GM21360 (cell line): ENCODE measurements around the gene PPP4R3A.
"Not testable (repeated sequence)": the region's sequence is repeated elsewhere in the genome, so short reads cannot be mapped to it uniquely, and the experiment has no call there.

ENCODE experiments used
- ATAC-seq: cut with Tn5 transposase; IDR thresholded peaks from one replicate; pipeline ENCODE4 v1.9.1; 2021; ENCODE audit warnings: mild to moderate bottlenecking, moderate library complexity; ENCODE audit not compliant: unreplicated experiment

PPP4R3A gene

GRCh38 chr14:91510171-91511042, at the start of gene PPP4R3A:
Gene PPP4R3A (minus strand): TSS chr14:91510310. CDS start chr14:91509647, 663 bp downstream.
- peak; percentile 74 for ATAC-seq

GRCh38 chr14:91555531-91555930, 45.4 kb upstream of the PPP4R3A start:
- ATAC-seq: no peak

DNA sequence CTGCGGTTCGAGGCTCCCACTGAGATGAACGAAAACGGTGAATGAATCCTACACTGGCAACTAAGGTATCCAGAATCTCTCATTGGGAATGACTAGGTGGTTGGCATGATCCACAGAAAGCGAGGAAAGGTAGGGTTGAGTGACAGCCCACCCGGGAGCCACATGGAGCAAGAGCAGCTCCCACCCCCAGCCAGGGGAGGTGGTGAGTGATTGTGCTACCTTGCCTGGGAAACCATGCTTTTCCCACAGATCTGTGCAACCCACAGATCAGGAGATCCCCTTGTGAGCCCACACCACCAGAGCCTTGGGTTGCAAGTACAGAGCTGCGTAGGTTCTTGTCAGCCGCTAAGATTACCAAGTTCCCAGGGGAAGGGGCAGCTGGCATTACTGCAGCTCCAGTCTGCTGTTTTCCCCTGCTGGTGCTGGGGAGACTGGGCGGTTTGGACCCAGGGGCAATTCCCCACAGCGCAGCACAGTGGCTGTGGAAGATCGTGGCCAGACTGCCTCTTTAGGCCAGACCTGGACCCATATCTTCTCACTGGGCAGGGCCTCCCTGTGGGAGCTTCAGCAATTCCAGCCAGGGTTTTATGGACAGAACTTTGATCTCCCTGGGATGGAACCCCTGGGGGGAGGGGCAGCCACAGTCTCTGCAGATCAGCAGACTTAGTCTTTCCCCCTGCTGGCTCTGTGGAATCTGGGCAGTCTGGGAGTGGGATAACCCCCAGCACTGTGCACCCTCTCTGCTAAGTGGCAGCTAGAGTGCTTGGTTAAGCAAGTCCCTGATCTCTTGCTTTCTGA, 44.6 kb upstream of the PPP4R3A start:
- ATAC-seq: no peak

- ATAC-seq: no peak
These were observed 38.0 kb upstream of the PPP4R3A start for GRCh38 chr14:91548108-91548507.

DNA sequence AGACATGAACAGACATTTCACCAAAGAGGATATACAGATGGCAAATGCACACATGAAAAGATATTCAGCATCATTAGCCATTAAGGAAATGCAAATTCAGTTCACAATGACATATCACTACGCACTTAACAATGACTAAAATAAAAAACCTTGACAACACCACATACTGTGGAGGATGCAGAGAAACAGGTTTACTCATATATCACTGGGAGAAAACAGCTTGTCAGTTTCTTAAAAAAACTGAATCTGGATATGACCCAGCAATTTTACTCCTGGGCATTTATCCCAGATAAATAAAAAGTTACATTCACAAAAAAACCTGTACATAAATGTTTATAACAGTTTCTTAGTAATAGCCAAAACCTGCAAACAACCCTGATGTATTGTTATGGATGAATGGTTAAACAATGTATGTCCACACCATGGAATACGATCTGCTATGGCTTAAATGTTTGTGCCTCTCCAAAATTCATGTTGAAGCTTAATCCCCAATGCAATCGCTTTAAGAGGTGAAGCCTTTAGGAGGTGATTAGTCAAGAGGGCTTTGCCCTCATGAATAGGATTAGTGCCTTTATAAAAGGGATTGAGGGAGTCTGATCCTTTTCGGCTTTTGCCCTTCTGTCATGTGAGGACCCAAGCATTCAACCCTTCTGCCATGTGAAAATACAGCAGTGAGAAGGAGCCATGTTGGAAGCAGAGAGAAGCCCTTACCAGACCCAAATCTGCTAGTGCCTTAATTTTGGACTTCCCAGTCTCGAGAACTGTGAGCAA, 36.0 kb upstream of the PPP4R3A start:
- ATAC-seq: no peak

DNA sequence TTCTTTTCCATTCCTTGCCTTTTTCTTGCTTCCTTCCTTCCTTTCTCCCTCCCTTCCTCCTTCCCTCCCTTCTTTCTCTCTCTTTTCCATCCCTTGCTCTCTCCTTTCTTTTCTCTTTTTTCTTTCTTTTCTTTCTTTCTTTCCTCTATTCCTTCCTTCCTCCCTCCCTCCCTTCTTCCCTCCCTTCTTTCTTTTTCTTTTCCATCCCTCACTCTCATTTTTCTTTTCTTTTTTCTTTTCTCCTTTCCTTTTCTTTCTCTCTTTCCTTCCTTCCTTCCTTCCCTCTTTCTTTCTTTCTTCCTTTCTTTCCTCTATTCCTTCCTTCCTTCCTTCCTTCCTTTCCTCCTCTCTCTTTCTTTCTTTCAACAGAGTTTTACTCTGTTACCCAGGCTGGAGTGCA, 35.1 kb upstream of the PPP4R3A start:
- no peak for ATAC-seq

- ATAC-seq: no peak
These were observed 26.2 kb upstream of the PPP4R3A start for GRCh38 chr14:91536327-91536726.

GRCh38 chr14:91534059-91534458, 23.9 kb upstream of the PPP4R3A start:
- ATAC-seq: not testable (repeated sequence)

GRCh38 chr14:91533623-91534022, 23.5 kb upstream of the PPP4R3A start:
- no peak for ATAC-seq

DNA sequence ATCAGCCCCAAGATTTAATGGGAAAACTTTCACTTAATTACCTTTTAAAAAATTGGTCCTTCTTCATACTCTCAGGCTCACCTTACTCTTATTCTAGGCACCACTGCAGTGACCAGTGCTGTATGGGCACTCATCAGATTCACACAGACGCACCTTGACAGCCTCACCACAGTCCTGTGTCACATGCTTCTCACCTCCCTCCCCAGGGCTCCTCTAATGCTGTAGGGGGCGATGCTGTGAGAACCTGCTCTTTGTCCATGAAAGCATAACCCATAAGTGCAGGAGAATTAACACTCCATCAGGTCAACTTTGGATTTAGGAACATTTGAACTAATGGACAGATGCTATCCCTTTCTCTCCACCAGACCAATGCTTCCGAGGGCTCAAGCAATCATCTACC, 13.9 kb upstream of the PPP4R3A start:
- ATAC-seq: no peak

DNA sequence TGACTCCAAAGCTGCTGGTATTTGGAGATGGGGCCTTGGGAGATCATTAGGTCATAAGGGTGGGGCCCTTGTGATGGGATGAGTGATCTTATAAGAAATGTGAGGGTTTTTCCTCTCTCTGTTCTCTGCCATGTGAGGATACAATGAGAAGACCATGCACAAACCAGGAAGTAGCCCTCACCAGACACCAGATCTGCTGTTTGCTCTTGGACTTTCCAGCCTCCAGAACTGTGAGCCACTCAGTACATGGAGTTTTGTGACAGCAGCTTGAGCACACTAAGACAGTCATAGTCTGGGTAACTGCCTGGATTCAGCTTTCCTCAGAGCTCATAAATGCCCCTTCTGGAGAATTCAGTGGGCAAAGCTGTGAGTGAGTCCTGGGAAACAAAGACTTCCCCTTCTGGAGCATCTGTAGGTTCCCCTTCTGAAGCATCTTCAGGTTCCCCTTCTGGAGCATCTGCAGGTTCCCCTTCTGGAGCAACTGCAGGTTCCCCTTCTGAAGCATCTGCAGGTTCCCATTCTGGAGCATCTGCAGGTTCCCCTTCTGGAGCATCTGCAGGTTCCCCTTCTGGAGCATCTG, 11.0 kb upstream of the PPP4R3A start:
- no peak for ATAC-seq

GRCh38 chr14:91520138-91520537, 10.0 kb upstream of the PPP4R3A start:
- no peak for ATAC-seq

DNA sequence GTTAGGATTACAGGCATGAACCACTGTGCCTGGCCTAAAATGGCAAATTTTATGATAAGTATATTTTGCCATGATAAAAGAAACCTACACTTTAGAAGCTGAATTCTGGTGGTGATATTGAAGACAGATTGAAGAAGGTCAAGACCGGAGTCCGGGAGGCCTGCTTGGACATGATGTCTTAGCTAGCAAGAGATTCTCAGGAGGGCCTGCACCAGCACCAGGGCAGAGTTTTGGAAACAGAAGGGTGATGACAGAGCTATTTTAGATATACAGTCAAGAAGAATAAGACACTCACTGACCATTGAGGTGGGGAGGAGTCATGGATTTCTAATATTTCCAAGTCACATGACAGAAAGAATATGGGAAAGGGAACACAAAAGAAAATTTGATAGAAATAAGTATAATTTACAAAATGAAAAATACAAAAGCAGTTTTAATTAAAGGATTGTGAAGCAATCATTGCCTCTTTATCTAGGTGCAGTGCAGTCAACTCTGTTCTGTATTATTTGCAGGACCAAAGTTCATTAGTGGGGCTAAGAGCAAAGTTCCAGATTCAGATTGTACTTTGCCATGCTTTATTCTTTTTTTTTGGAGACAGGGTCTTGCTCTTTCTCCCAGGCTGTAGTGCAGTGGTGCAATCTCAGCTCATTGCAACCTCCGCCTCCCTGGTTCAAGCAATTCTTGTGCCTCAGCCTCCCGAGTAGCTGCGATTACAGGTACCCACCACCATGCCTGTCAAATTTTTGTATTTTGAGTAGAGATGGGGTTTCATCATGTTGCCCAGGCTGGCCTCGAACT, 9.3 kb upstream of the PPP4R3A start:
- no peak for ATAC-seq

- no peak for ATAC-seq
These were observed 6.7 kb upstream of the PPP4R3A start for GRCh38 chr14:91516663-91517388.

DNA sequence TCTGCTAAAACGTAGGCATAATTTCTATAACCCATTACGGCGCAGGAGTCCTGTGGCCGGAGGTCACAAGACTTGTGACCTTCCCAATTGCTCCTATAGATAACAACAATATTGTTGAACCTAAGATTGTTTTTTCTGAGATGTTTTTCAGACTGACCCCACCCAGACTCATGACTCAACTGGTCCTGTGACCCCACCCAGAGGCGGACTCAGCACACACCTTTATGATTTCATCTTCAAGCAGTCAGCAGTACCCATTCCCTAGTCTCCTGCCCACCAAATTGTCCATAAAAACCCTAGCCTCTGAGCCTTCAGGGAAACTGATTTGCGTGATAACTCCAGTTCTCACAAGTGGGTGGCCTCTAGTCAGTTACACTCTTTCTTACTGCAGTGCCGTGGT, 5.9 kb upstream of the PPP4R3A start:
- no peak for ATAC-seq

DNA sequence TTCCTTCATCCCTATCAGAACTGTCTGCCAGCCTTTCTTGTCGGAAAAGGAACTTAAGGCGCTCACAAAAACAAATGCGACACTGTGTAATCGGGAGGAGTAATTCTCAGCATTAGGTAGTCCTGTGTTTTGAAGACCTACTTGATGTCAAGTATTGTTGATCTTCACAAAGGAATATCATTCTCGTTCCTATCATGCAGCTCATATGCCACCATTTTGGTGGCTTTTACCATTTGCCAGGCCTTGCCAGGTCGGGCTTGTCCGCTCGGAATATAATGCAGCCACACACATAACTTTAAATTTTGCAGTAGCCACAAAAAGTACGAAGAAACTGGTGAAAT, 903 bp upstream of the PPP4R3A start:
- ATAC-seq: no peak

DNA sequence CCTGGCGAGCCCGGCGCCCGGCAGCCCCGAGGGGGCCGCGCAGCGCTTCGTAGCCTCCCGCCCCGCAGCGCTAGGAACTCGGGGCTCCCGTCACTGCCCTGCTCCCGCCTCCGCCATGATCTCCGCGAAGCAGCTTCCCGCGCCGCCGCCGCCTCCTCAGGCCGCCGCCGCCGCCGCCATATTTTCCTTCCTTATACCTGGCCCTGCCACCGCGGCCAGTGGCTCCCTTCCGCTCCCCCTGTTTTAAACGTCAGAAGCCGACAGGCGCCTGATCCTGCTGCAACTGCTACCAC, 286 bp downstream of the PPP4R3A start:
- ATAC-seq: peak; percentile 24

DNA sequence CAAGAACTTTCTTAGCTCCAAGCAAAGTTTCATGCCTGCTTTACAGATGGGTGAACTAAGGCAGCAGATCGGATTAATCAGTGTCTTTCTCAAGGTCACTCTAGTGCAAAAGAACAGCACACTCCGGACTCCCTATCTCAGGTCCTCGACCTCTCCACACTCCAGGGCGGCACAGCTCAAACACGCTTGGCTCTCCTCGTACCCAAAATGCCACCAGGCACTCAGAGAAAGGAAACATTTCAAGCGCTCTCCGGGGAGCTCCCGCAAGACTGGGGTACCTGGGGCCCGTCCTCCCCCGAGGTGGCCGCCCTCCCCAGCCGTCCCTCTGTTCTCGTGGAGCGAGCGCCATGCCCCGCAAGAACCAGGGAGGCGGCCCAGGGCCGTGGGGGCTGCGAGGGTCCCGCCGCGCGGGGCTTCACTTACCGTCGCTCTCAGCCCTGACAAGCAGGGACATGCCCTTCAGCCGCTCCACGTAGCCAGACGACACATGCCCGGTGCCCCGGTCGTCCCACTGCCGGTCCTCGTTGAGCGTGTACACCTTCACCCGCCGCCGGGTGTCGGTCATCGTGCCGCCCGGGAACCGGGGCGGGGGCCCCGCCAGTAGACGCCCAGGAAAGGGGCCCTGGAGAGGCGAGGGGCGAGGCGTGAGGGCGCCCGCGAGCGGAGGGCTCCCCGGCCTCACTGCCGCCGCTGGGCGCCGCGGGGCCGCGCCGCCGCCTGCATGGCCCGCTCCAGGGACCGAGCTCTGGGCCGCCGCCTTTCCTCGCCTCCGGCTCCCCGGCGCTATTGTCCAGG, 830 bp downstream of the PPP4R3A start:
- ATAC-seq: peak; percentile 21

- ATAC-seq: no peak
These were observed 2.0 kb downstream of the PPP4R3A start for GRCh38 chr14:91508105-91508504.
